SK-N-SH treated with all-trans-retinoic acid at 6 μM for 48 hours (cell line): ENCODE data around the gene NEIL3.

Experiments used
- ATAC-seq: fragments of 200-7000 bp; cut with Tn5 transposase; 3 replicates; pipeline ENCODE4 v1.9.1; 2020; ENCODE audit warnings: mild to moderate bottlenecking, moderate library complexity
- ARNTL ChIP-seq: fragments of 450-650 bp; formaldehyde crosslinking; IDR thresholded peaks from 2 replicates; pipeline ENCODE4 v1.5.0; 2020; ENCODE audit warnings: low read depth, mild to moderate bottlenecking, moderate library complexity, borderline replicate concordance
- BACH2 ChIP-seq: fragments of 250-450 bp; sonication (Bioruptor Pico); IDR thresholded peaks from 2 replicates; pipeline ENCODE4 v1.9.0; 2021; ENCODE audit warnings: mild to moderate bottlenecking, borderline replicate concordance
- CSDC2 ChIP-seq: fragments of 250-450 bp; sonication (Bioruptor Pico); IDR thresholded peaks from 2 replicates; pipeline ENCODE4 v1.5.0; 2020; ENCODE audit warnings: mild to moderate bottlenecking, moderate library complexity
- GLIS3 ChIP-seq: fragments of 250-450 bp; sonication (Bioruptor Pico); IDR thresholded peaks from 2 replicates; pipeline ENCODE4 v1.5.0; 2020; ENCODE audit warnings: mild to moderate bottlenecking, moderate library complexity
- ISL1 ChIP-seq: fragments of 250-450 bp; sonication (Bioruptor Pico); IDR thresholded peaks from 2 replicates; pipeline ENCODE4 v2.1.2; 2022; ENCODE audit warnings: mild to moderate bottlenecking, moderate library complexity
- PPARA ChIP-seq: fragments of 250-450 bp; sonication (Bioruptor Pico); IDR thresholded peaks from 2 replicates; pipeline ENCODE4 v1.5.0; 2020; ENCODE audit warnings: mild to moderate bottlenecking, borderline replicate concordance
- SNAI2 ChIP-seq: fragments of 250-450 bp; sonication (Bioruptor Pico); IDR thresholded peaks from 2 replicates; pipeline ENCODE4 v1.5.0; 2020; ENCODE audit warnings: mild to moderate bottlenecking, moderate library complexity
- TCF4 ChIP-seq: fragments of 250-450 bp; sonication (Bioruptor Pico); IDR thresholded peaks from 2 replicates; pipeline ENCODE4 v1.8.0; 2021; ENCODE audit warnings: mild to moderate bottlenecking, moderate library complexity, borderline replicate concordance
- TOX ChIP-seq: fragments of 250-450 bp; sonication (Bioruptor Pico); IDR thresholded peaks from 2 replicates; pipeline ENCODE4 v1.8.0; 2021; ENCODE audit warnings: mild to moderate bottlenecking, moderate library complexity, borderline replicate concordance
- ZC3H10 ChIP-seq: fragments of 250-450 bp; sonication (Bioruptor Pico); IDR thresholded peaks from 2 replicates; pipeline ENCODE4 v1.5.1; 2021; ENCODE audit warnings: mild to moderate bottlenecking, moderate library complexity
- ZFP3 ChIP-seq: fragments of 250-450 bp; sonication (Bioruptor Pico); IDR thresholded peaks from 2 replicates; pipeline ENCODE4 v1.5.0; 2020; ENCODE audit warnings: mild to moderate bottlenecking, moderate library complexity
- ZFP30 ChIP-seq: fragments of 450-650 bp; formaldehyde crosslinking; IDR thresholded peaks from 2 replicates; pipeline ENCODE4 v1.5.0; 2022; ENCODE audit warnings: mild to moderate bottlenecking, moderate library complexity
- ZNF565 ChIP-seq: fragments of 450-650 bp; formaldehyde crosslinking; conservative IDR thresholded peaks from 2 replicates; pipeline ENCODE4 v1.5.0; 2020; ENCODE audit warnings: low read depth, mild to moderate bottlenecking, moderate library complexity
- ZNF70 ChIP-seq: fragments of 450-650 bp; formaldehyde crosslinking; IDR thresholded peaks from 2 replicates; pipeline ENCODE4 v1.5.0; 2020; ENCODE audit warnings: mild to moderate bottlenecking, moderate library complexity
- ZNF8 ChIP-seq: fragments of 450-650 bp; formaldehyde crosslinking; IDR thresholded peaks from 2 replicates; pipeline ENCODE4 v1.5.0; 2020; ENCODE audit warnings: mild to moderate bottlenecking, moderate library complexity
- TF ChIP-seq, protein P1 (sequence below): fragments of 250-450 bp; sonication (Bioruptor Pico); IDR thresholded peaks from 2 replicates; pipeline ENCODE4 v1.5.1; 2020; ENCODE audit warnings: low read depth, mild to moderate bottlenecking, moderate library complexity
- TF ChIP-seq, protein P2 (sequence below): fragments of 250-450 bp; sonication (Bioruptor Pico); IDR thresholded peaks from 2 replicates; pipeline ENCODE4 v1.8.0; 2020; ENCODE audit warnings: mild to moderate bottlenecking, moderate library complexity, borderline replicate concordance
- TF ChIP-seq, protein P3 (sequence below): fragments of 250-450 bp; sonication (Bioruptor Pico); IDR thresholded peaks from 2 replicates; pipeline ENCODE4 v1.8.0; 2021; ENCODE audit warnings: low read depth, mild to moderate bottlenecking, moderate library complexity, borderline replicate concordance
- TF ChIP-seq, protein P4 (sequence below): fragments of 250-450 bp; sonication (Bioruptor Pico); IDR thresholded peaks from 2 replicates; pipeline ENCODE4 v1.5.1; 2021; ENCODE audit warnings: mild to moderate bottlenecking, moderate library complexity
- TF ChIP-seq, protein P5 (sequence below): fragments of 250-450 bp; sonication (Bioruptor Pico); IDR thresholded peaks from 2 replicates; pipeline ENCODE4 v1.5.0; 2020; ENCODE audit warnings: mild to moderate bottlenecking, moderate library complexity

The NEIL3 gene

DNA sequence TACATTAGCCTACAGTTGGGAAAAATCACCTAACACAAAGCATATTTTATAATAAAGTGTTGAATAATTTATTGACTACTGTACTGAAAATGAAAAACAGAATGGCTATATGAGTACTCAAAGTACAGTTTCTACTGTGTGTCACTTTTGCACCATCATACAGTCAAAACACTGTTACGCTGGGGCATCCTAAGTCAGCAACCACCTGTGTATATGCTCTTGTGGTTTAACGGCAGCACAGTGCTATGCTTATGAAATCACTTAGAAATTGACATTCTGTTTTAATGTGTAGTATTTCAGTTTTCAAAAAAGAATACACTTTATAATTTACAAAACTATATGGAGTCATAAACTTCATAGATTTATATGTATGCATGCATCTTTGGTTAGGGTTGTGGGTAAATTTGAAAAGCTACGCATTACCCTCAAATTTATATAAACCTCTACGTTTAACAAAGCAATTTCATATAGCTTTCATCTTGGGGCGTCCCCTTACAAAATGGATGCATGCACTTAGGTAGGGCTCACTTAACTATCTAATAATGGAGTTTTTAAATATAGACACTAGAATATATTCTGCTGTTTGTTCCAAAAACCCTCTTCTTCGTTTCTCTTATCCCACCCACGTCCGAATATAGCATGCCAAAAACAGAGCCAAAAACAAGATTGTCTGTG lies 690 bp upstream of the NEIL3 start:
- TF ChIP-seq SNAI2 (no peak), ZFP30 (CRISPR knock-in tag) (no peak), PPARA (CRISPR knock-in tag) (no peak), ZFP3 (no peak), GLIS3 (CRISPR knock-in tag) (no peak), ISL1 (CRISPR knock-in tag) (no peak), ARNTL (CRISPR knock-in tag) (no peak), ZNF8 (CRISPR knock-in tag) (no peak), CSDC2 (CRISPR knock-in tag) (no peak), BACH2 (no peak), TCF4 (CRISPR knock-in tag) (no peak), ZC3H10 (no peak)
- TF ChIP-seq, protein P1, sequence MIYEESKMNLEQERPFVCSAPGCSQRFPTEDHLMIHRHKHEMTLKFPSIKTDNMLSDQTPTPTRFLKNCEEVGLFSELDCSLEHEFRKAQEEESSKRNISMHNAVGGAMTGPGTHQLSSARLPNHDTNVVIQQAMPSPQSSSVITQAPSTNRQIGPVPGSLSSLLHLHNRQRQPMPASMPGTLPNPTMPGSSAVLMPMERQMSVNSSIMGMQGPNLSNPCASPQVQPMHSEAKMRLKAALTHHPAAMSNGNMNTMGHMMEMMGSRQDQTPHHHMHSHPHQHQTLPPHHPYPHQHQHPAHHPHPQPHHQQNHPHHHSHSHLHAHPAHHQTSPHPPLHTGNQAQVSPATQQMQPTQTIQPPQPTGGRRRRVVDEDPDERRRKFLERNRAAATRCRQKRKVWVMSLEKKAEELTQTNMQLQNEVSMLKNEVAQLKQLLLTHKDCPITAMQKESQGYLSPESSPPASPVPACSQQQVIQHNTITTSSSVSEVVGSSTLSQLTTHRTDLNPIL: no peak
- TF ChIP-seq, protein P2, sequence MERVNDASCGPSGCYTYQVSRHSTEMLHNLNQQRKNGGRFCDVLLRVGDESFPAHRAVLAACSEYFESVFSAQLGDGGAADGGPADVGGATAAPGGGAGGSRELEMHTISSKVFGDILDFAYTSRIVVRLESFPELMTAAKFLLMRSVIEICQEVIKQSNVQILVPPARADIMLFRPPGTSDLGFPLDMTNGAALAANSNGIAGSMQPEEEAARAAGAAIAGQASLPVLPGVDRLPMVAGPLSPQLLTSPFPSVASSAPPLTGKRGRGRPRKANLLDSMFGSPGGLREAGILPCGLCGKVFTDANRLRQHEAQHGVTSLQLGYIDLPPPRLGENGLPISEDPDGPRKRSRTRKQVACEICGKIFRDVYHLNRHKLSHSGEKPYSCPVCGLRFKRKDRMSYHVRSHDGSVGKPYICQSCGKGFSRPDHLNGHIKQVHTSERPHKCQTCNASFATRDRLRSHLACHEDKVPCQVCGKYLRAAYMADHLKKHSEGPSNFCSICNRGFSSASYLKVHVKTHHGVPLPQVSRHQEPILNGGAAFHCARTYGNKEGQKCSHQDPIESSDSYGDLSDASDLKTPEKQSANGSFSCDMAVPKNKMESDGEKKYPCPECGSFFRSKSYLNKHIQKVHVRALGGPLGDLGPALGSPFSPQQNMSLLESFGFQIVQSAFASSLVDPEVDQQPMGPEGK (CRISPR knock-in tag): no peak
- TF ChIP-seq, protein P3, sequence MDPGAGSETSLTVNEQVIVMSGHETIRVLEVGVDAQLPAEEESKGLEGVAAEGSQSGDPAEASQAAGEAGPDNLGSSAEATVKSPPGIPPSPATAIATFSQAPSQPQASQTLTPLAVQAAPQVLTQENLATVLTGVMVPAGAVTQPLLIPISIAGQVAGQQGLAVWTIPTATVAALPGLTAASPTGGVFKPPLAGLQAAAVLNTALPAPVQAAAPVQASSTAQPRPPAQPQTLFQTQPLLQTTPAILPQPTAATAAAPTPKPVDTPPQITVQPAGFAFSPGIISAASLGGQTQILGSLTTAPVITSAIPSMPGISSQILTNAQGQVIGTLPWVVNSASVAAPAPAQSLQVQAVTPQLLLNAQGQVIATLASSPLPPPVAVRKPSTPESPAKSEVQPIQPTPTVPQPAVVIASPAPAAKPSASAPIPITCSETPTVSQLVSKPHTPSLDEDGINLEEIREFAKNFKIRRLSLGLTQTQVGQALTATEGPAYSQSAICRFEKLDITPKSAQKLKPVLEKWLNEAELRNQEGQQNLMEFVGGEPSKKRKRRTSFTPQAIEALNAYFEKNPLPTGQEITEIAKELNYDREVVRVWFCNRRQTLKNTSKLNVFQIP: no peak
- TF ChIP-seq, protein P4, sequence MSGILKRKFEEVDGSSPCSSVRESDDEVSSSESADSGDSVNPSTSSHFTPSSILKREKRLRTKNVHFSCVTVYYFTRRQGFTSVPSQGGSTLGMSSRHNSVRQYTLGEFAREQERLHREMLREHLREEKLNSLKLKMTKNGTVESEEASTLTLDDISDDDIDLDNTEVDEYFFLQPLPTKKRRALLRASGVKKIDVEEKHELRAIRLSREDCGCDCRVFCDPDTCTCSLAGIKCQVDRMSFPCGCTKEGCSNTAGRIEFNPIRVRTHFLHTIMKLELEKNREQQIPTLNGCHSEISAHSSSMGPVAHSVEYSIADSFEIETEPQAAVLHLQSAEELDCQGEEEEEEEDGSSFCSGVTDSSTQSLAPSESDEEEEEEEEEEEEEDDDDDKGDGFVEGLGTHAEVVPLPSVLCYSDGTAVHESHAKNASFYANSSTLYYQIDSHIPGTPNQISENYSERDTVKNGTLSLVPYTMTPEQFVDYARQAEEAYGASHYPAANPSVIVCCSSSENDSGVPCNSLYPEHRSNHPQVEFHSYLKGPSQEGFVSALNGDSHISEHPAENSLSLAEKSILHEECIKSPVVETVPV (CRISPR knock-in tag): no peak
- TF ChIP-seq, protein P5, sequence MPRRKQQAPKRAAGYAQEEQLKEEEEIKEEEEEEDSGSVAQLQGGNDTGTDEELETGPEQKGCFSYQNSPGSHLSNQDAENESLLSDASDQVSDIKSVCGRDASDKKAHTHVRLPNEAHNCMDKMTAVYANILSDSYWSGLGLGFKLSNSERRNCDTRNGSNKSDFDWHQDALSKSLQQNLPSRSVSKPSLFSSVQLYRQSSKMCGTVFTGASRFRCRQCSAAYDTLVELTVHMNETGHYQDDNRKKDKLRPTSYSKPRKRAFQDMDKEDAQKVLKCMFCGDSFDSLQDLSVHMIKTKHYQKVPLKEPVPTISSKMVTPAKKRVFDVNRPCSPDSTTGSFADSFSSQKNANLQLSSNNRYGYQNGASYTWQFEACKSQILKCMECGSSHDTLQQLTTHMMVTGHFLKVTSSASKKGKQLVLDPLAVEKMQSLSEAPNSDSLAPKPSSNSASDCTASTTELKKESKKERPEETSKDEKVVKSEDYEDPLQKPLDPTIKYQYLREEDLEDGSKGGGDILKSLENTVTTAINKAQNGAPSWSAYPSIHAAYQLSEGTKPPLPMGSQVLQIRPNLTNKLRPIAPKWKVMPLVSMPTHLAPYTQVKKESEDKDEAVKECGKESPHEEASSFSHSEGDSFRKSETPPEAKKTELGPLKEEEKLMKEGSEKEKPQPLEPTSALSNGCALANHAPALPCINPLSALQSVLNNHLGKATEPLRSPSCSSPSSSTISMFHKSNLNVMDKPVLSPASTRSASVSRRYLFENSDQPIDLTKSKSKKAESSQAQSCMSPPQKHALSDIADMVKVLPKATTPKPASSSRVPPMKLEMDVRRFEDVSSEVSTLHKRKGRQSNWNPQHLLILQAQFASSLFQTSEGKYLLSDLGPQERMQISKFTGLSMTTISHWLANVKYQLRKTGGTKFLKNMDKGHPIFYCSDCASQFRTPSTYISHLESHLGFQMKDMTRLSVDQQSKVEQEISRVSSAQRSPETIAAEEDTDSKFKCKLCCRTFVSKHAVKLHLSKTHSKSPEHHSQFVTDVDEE (CRISPR knock-in tag): no peak
- no peak for ATAC-seq

DNA sequence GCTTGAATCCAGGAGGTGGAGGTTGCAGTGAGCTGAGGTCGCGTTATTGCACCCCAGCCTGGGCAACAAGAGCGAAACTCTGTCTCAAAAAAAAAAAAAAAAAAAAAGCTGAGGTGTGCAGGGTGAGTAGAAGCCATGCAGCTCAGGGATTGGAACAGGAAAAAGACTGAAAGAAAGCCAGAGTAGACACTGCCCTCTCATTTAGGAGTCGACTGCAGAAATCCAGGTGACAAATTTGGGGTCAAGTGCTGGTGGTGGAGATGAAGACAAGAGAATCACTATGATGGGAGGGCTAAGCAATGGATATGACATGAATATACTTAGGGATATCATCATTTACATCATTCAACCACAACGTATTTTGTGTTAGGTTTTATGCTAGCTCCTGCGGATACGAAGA lies 1.9 kb downstream of the NEIL3 start:
- ATAC-seq: no peak

More for the DNA sequence above, 1.9 kb downstream of the NEIL3 start:
- TF ChIP-seq TOX (CRISPR knock-in tag): no peak
- TF ChIP-seq ZNF70 (CRISPR knock-in tag): no peak
- TF ChIP-seq, protein P5 (CRISPR knock-in tag): no peak
- TF ChIP-seq ZNF565: no peak
- no peak for TF ChIP-seq GLIS3 (CRISPR knock-in tag)
- TF ChIP-seq, protein P1: no peak
- no peak for TF ChIP-seq SNAI2
- TF ChIP-seq BACH2: no peak
- TF ChIP-seq, protein P3: no peak
- TF ChIP-seq, protein P4 (CRISPR knock-in tag): no peak
- TF ChIP-seq ISL1 (CRISPR knock-in tag): no peak
- TF ChIP-seq PPARA (CRISPR knock-in tag): no peak
- TF ChIP-seq ARNTL (CRISPR knock-in tag): no peak
